Renal cortical epithelial cell (primary cell): Measurements from ENCODE around the gene SPNS2. TPM values are rescaled to one million over a fixed set of nuclear protein-coding genes. Genes with fewer than 3 reads are reported as not detected.
"Not testable (repeated sequence)": the region's sequence is repeated elsewhere in the genome, so short reads cannot be mapped to it uniquely, and the experiment has no call there.

Source experiments
- DNase-seq: peaks from one replicate; pipeline ENCODE4 v3.0.0-alpha.2; 2011; ENCODE audit warnings: low read depth
- total RNA-seq: library from RNA; depleted of rRNA; stranded (reverse); fragments of >200 nt; gene quantifications from 2 replicates; pipeline ENCODE4 v1.2.3, GENCODE V29; 2014

The SPNS2 gene
- total RNA-seq, 1 donor from 2014 or later = 225 TPM

DNA sequence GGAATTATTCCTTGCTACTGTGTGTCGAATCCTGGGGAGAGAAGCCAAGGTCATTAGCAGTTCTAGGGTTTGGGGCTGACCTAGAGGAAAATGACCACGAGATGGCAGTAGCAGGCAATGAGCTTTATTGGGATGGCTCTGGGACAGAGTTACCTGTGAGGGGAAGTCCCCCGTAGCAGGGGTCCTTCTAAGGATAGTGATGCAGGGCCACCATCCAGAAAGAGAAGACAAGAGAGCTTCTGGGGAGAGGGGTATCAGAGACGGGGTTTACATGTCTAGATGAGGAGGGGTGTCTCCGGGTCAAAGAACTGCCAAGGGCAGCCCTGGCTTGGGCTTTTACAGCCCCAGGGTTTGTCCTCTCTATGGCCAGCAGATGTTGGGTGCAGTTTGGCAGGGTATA, 68.1 kb downstream of the SPNS2 start:
- peak; percentile 48 for DNase-seq

DNA sequence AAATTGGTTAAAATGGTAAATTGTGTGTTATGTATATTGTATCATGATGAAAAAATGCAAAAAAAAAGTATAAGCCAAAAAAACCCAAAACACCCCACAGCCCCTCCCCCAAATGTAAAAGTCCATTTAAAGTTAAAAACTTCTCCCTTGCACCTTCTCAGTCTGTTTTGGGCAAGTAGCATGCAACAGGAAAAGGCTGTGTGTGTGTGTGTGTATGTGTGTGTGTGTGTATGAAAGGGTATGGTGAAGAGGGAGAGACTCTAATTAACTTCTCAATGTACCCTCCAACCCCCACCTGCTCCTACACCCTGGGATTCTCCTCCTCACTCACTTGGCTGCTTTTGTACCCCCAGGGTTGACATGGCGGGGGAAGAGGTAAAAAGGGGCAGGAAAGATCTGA, 70.9 kb downstream of the SPNS2 start:
- no peak for DNase-seq

DNA sequence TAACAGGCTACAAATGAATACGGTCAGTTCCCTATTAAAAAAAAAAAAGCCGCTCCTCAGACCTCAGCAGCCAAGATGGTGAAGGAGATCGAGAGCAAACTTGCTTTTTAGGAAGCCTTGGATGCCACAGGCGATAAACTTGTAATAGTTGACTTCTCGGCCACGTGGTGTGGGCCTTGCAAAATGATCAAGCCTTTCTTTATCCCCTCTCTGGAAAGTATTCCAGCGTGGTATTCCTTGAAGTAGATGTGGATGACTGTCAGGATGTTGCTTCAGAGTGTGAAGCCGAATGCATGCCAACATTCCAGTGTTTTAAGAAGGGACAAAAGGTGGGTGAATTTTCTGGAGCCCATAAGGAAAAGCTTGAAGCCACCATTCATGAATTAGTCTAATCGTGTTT, 73.5 kb downstream of the SPNS2 start:
- DNase-seq = no peak

- DNase-seq = no peak
Measured at GRCh38 chr17:4573115-4573514, 74.4 kb downstream of the SPNS2 start.

GRCh38 chr17:4573669-4574068, 75.0 kb downstream of the SPNS2 start:
- DNase-seq = peak; percentile 43

- no peak for DNase-seq
Measured at GRCh38 chr17:4574448-4575045, 75.9 kb downstream of the SPNS2 start.

DNA sequence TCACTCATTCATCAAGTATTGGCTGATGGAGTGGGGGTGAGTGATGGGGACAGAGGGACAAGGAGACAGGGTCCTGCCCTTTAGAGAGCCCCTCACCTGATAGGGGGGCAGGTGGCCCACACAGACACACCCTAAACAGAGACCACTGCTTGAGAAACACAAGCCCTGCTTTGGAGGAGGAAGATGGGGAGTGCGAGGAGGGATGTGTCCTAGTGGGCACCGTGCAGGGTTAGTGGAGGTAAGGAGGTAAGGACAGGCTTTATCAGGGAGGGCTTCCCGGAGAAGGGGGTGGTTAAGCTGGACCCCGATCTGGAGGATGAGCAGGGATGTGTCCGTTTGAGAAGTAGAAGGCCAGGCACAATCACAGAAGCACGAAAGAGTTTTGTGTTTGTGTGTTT, 77.5 kb downstream of the SPNS2 start:
- DNase-seq = no peak

- DNase-seq = no peak
Measured at GRCh38 chr17:4576729-4577322, 78.1 kb downstream of the SPNS2 start.

DNA sequence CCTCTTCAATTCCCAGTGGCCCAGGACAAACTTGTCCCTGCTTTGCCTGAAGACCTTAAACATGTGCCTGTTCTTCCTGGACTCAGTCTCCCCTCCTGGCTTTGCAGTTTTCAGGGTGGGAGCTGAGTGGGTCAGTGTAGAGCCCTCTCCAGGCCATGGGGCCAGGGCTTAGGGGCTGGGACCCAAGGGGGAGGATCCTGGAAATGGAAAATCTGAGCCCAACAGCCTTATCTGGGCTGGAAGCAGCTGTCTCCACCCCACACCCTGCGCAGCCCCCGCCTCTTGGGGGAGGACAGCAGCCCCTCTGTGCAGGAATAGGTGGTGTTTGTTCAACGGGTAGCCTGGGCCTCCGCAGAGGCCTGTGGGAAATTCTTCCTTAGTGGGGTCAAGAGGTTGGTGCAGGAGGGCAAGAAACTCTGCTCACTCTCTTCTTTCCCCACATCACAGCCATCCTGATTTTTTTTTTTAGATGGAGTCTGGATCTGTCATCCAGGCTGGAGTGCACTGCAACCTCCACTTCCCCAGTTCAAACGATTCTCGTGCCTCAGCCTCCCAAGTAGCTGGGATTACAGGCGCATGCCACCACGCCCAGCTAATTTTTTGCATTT, 78.8 kb downstream of the SPNS2 start:
- no peak for DNase-seq

- DNase-seq = not testable (repeated sequence)
Measured at GRCh38 chr17:4578349-4578748, 79.7 kb downstream of the SPNS2 start.

DNA sequence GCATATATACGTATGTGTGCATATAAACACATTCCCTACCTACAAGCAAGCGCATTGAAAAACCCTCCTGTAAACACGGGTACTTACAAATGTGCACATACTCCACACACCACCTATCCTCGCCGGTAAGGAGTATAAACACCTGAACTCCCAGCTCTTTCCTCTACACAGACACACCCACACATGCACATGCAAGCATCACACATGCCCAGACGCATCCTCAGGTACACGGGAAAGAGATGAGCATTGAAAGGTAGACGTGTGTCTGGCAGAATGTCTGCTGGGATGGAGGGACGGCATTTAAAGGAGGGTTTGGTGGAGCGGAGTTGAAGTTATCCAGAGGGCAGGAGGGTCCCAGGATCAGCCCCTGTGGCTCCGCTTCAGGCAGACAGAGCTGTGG, 81.0 kb downstream of the SPNS2 start:
- DNase-seq = no peak

- DNase-seq = peak; percentile 5
Measured at GRCh38 chr17:4580291-4580690, 81.6 kb downstream of the SPNS2 start.

DNA sequence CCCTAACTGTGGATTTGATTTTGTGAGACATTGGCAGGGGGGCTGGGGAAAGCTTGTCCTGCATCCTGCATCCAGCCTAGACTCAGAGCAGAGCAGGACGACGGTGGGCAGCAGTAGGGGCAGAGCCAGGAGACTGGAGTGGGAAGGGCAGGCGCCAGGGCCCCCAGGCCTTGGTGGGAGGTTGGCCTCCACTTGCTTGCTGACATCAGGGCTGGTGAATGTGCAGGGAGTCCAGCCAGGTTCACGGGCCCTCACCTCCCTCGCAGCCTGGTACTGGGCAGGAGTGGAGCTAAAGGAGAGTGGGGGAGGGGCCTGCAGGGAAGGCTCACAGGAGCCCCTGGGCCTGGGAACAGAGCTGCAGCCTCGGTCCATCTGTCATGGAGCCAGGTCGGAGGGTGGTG, 83.4 kb downstream of the SPNS2 start:
- no peak for DNase-seq

GRCh38 chr17:4582691-4583090, 84.0 kb downstream of the SPNS2 start:
- DNase-seq = no peak

- no peak for DNase-seq
Measured at GRCh38 chr17:4583206-4583605, 84.5 kb downstream of the SPNS2 start.

GRCh38 chr17:4583782-4584100, 85.1 kb downstream of the SPNS2 start:
- DNase-seq = no peak

DNA sequence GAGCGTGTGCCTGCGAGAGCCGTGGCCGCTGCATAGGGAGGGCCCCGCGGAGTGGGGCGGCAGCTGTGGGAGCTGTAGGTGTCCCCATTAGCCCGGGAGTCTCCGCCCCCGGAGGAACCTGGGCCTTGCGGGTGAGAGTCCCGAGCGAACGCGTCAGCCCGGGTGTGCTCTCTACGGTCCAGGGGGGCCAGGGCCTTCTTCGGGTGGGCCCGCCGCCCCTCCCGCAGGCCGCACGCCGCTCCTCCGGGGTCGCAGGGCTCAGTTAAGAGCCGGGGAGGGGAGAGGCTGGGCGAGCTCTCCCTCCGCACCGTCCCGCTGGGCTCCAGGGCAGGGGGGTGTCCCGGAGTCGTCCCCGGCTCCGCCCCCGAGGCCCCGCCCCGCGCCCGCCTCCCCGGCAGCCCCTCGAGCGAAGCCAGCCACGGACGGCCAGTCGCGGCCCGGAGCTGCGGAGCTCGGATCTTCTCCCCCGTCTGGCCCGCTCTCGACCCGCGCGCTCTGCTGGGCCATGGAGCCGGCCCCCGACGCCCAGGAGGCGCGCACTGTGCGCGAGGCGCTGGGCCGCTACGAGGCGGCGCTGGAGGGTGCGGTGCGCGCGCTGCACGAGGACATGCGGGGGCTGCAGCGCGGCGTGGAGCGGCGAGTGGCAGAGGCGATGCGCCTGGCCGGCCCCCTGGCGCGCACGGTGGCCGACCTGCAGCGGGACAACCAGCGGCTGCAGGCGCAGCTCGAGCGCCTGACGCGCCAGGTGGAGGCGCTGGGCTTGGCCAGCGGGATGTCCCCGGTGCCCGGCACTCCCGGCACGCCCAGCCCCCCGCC, 85.6 kb downstream of the SPNS2 start, which contains the start of gene SMTNL2:
TSS of gene SMTNL2 (plus strand) at position 429 of the 816 bp plus-strand sequence. CDS start at position 506, 77 bp downstream.
- DNase-seq = no peak

GRCh38 chr17:4584917-4585637, 86.4 kb downstream of the SPNS2 start:
- DNase-seq = peak; percentile 64

DNA sequence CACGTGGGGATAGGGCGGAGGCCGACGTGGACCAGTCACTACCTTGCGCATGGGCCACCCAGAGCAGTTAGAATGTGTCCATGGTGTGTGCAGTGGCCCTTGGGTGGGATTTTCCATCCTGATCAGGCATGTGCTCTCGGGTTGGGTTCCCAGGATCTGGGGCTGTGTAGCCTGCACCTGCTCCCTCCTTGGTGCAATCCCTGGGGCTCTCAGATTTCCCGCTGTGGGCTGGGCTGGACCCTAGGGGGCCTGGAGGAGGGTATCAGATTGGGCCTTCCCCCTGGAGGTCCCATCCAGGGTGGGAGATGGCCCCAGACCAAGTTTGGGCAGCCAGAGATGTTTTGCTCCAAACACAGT, 86.9 kb downstream of the SPNS2 start:
- DNase-seq = no peak

DNA sequence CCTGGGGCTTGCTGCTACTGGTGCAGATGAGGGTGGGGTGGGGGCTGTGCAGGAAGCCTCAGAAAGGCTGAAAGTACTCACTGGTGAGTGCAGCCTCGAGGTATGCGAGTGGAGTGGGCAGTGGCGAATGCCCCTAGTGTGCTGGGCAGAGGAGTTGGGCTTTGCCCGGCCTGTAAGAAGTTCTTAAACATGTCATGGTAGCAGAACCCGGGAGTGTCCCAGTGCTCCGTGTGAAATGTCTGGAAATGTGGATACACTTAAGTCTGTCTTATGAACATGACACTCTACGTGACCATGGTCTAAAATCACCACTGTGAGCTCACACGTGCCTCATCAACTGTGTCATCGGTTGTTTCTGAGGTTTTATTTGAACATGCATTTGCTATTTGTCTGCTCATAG, 87.4 kb downstream of the SPNS2 start:
- DNase-seq = peak; percentile 20

DNA sequence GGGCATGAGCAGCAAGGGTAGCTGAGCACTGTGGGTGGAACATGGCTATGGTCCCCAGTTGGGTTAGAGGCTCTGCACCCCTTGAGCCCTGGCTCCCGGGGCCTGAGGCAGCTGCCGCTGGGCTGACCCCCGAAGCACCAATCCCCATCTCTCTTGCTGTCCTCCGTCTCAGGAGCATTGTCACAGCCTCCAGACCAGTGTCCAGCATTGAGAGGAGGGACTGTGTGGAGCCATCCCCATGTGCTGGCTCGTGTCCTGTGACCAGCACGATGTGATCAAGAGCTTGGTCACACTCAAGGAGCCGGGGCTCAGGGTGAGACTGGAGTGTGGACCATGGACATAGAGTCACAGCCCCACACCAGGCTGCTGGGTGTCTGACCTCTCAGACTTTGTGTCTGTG, 88.5 kb downstream of the SPNS2 start:
- DNase-seq = no peak

- no peak for DNase-seq
Measured at GRCh38 chr17:4587803-4588202, 89.1 kb downstream of the SPNS2 start.
